Activated CD8-positive, alpha-beta T cell treated with anti-CD3 and anti-CD28 coated beads for 36 hours (primary cell): ENCODE results near the gene IL34. TPM values are rescaled to one million over a fixed set of nuclear protein-coding genes. Genes with fewer than 3 reads are reported as not detected.

ENCODE experiments used
- total RNA-seq, 2 experiments: library from RNA; stranded (reverse); gene quantifications; one replicate each; pipeline ENCODE4 v1.2.3, GENCODE V29; 2021

The IL34 gene
- total RNA-seq, 2 experiments from 2014 or later, result not detected

Other genes with a start within 250 kb of the IL34 start
- 10 to 100 TPM; 13.2 to 19.0 TPM for gene ST3GAL2, start 207.5 kb upstream of the IL34 start, total RNA-seq
- gene FCSK, start 192.0 kb upstream of the IL34 start, total RNA-seq, result 10 to 100 TPM; 11.0 to 11.1 TPM
- 10 to 100 TPM; 38.0 to 39.0 TPM for gene COG4, start 123.0 kb upstream of the IL34 start, total RNA-seq
- gene SF3B3, start 122.7 kb upstream of the IL34 start, total RNA-seq, result 100 to 1,000 TPM; 543 to 552 TPM
- gene MTSS2, start 39.5 kb downstream of the IL34 start, total RNA-seq, result 1 to 10 TPM; 4.4 to 4.6 TPM
- 10 to 100 TPM; 27.6 TPM for gene VAC14, start 154.6 kb downstream of the IL34 start, total RNA-seq